ENCODE measurements around the gene TCOF1.

The TCOF1 gene

GRCh38 chr5:150352244-150353031, 5.1 kb upstream of the TCOF1 start:
- no peak for DNase-seq (ENCODE audit: low read depth)

- DNase-seq (ENCODE audit: low read depth), result no peak
Measured at GRCh38 chr5:150353032-150353675, 4.3 kb upstream of the TCOF1 start.

GRCh38 chr5:150355791-150356190, 1.7 kb upstream of the TCOF1 start:
- DNase-seq (ENCODE audit: low read depth), result no peak

- no peak for DNase-seq (ENCODE audit: low read depth)
Measured at GRCh38 chr5:150356575-150357294, 762 bp upstream of the TCOF1 start.

- DNase-seq (ENCODE audit: low read depth), result no peak
Measured at GRCh38 chr5:150358261-150359095, 981 bp downstream of the TCOF1 start.

GRCh38 chr5:150361301-150361700, 3.8 kb downstream of the TCOF1 start:
- DNase-seq (ENCODE audit: low read depth), result no peak

GRCh38 chr5:150363185-150363584, 5.7 kb downstream of the TCOF1 start:
- DNase-seq (ENCODE audit: low read depth), result no peak

GRCh38 chr5:150364004-150364403, 6.5 kb downstream of the TCOF1 start:
- DNase-seq (ENCODE audit: low read depth), result no peak

- no peak for DNase-seq (ENCODE audit: low read depth)
Measured at GRCh38 chr5:150368526-150368925, 11.0 kb downstream of the TCOF1 start.

GRCh38 chr5:150372639-150373038, 15.1 kb downstream of the TCOF1 start:
- no peak for DNase-seq (ENCODE audit: low read depth)

GRCh38 chr5:150374651-150375050, 17.2 kb downstream of the TCOF1 start:
- DNase-seq (ENCODE audit: low read depth), result no peak

GRCh38 chr5:150376799-150377771, 19.6 kb downstream of the TCOF1 start:
- no peak for DNase-seq (ENCODE audit: low read depth)

GRCh38 chr5:150377964-150378694, 20.6 kb downstream of the TCOF1 start:
- peak; percentile 91 for DNase-seq (ENCODE audit: low read depth)

- no peak for DNase-seq (ENCODE audit: low read depth)
Measured at GRCh38 chr5:150384701-150385100, 27.2 kb downstream of the TCOF1 start.

GRCh38 chr5:150386024-150386855, 28.7 kb downstream of the TCOF1 start:
- no peak for DNase-seq (ENCODE audit: low read depth)

- no peak for DNase-seq (ENCODE audit: low read depth)
Measured at GRCh38 chr5:150389531-150390266, 32.2 kb downstream of the TCOF1 start.

GRCh38 chr5:150391064-150391834, 33.8 kb downstream of the TCOF1 start:
- no peak for DNase-seq (ENCODE audit: low read depth)

GRCh38 chr5:150391986-150392385, 34.5 kb downstream of the TCOF1 start:
- DNase-seq (ENCODE audit: low read depth), result no peak

All from non-pigmented ciliary epithelial cell (primary cell).